HS-5 (cell line): ENCODE data around the gene CASP12.
A peak's percentile ranks its signal among the peaks of the same experiment; 100 is the strongest.

Source experiments
- DNase-seq: peaks from one replicate; pipeline ENCODE4 v3.0.0-alpha.2; 2012; ENCODE audit warnings: low read depth

Gene CASP12

GRCh38 chr11:104891135-104891534 is 7.1 kb downstream of the CASP12 start:
- DNase-seq = peak; percentile 34

GRCh38 chr11:104883342-104883741 is 14.9 kb downstream of the CASP12 start:
- no peak for DNase-seq

- DNase-seq = no peak
Measured at GRCh38 chr11:104881117-104881794, 17.0 kb downstream of the CASP12 start.

GRCh38 chr11:104879514-104880190 is 18.6 kb downstream of the CASP12 start:
- DNase-seq = no peak

- no peak for DNase-seq
Measured at GRCh38 chr11:104876861-104877431, 21.3 kb downstream of the CASP12 start.

GRCh38 chr11:104876324-104876723 is 21.9 kb downstream of the CASP12 start:
- DNase-seq = no peak

GRCh38 chr11:104873252-104873651 is 25.0 kb downstream of the CASP12 start:
- DNase-seq = no peak

GRCh38 chr11:104872393-104872792 is 25.9 kb downstream of the CASP12 start:
- DNase-seq = no peak

GRCh38 chr11:104870910-104871309 is 27.4 kb downstream of the CASP12 start:
- DNase-seq = no peak

- no peak for DNase-seq
Measured at GRCh38 chr11:104866815-104867214, 31.4 kb downstream of the CASP12 start.

GRCh38 chr11:104858882-104859775 is 39.1 kb downstream of the CASP12 start:
- DNase-seq = no peak

- DNase-seq = no peak
Measured at GRCh38 chr11:104856607-104857006, 41.7 kb downstream of the CASP12 start.

GRCh38 chr11:104855965-104856364 is 42.3 kb downstream of the CASP12 start:
- no peak for DNase-seq

- DNase-seq = no peak
Measured at GRCh38 chr11:104853276-104853675, 45.0 kb downstream of the CASP12 start.

GRCh38 chr11:104852811-104853210 is 45.4 kb downstream of the CASP12 start:
- DNase-seq = no peak

GRCh38 chr11:104846216-104846615 is 52.0 kb downstream of the CASP12 start:
- no peak for DNase-seq

- no peak for DNase-seq
Measured at GRCh38 chr11:104844451-104844850, 53.8 kb downstream of the CASP12 start.

- no peak for DNase-seq
Measured at GRCh38 chr11:104843150-104843836, 55.0 kb downstream of the CASP12 start.

GRCh38 chr11:104841973-104842525 is 56.2 kb downstream of the CASP12 start:
- no peak for DNase-seq

GRCh38 chr11:104841185-104841584 is 57.1 kb downstream of the CASP12 start:
- no peak for DNase-seq

- no peak for DNase-seq
Measured at GRCh38 chr11:104837969-104838639, 60.2 kb downstream of the CASP12 start.
